ENCODE measurements around the gene EPHB6.

EPHB6 gene

GRCh38 chr7:142859829-142860228 lies 5.0 kb downstream of the EPHB6 start:
- H3K27me3 ChIP-seq, result peaks cover 11% of the 10 kb centered on the region
- DNase-seq, result no peak
- no peaks in the 10 kb centered on the region for H3K36me3 ChIP-seq
- H3K4me1 ChIP-seq, result no peaks in the 10 kb centered on the region
- no peak overlapping the region for H3K4me3 ChIP-seq (ENCODE audit: low read depth, low read length)
- H3K9me3 ChIP-seq, result no peaks in the 10 kb centered on the region
- TF ChIP-seq CTCF (IDR thresholded peaks at IDR 0.05; ENCODE audit: low read depth, low read length), result no peak

- no peak for DNase-seq
- Histone ChIP-seq H3K4me3 (ENCODE audit: low read depth, low read length) (no peak overlapping the region), H3K27me3 (peaks cover 2% of the 10 kb centered on the region; the same call in 1 of the 2 replicates), H3K36me3 (no peaks in the 10 kb centered on the region), H3K9me3 (no peaks in the 10 kb centered on the region), H3K4me1 (no peaks in the 10 kb centered on the region)
- no peak for TF ChIP-seq CTCF (IDR thresholded peaks at IDR 0.05; ENCODE audit: low read depth, low read length)
These were observed 6.1 kb downstream of the EPHB6 start for GRCh38 chr7:142860968-142861367.

- no peaks in the 10 kb centered on the region for H3K36me3 ChIP-seq
- H3K4me3 ChIP-seq (ENCODE audit: low read depth, low read length), result no peak overlapping the region
- H3K27me3 ChIP-seq, result no peaks in the 10 kb centered on the region
- TF ChIP-seq CTCF (IDR thresholded peaks at IDR 0.05; ENCODE audit: low read depth, low read length), result no peak
- no peaks in the 10 kb centered on the region for H3K9me3 ChIP-seq
- no peak for DNase-seq
- H3K4me1 ChIP-seq, result no peaks in the 10 kb centered on the region
These were observed 7.5 kb downstream of the EPHB6 start for GRCh38 chr7:142862351-142862750.

- no peak for DNase-seq
- no peak for TF ChIP-seq CTCF (IDR thresholded peaks at IDR 0.05; ENCODE audit: low read depth, low read length)
- Histone ChIP-seq H3K9me3 (no peaks in the 10 kb centered on the region), H3K4me1 (no peaks in the 10 kb centered on the region), H3K4me3 (ENCODE audit: low read depth, low read length) (no peak overlapping the region), H3K27me3 (no peaks in the 10 kb centered on the region), H3K36me3 (no peaks in the 10 kb centered on the region)
These were observed 8.0 kb downstream of the EPHB6 start for GRCh38 chr7:142862786-142863400.

GRCh38 chr7:142863891-142864685 lies 9.2 kb downstream of the EPHB6 start:
- Histone ChIP-seq H3K27me3 (no peaks in the 10 kb centered on the region), H3K4me3 (ENCODE audit: low read depth, low read length) (no peak overlapping the region), H3K4me1 (no peaks in the 10 kb centered on the region), H3K9me3 (no peaks in the 10 kb centered on the region), H3K36me3 (no peaks in the 10 kb centered on the region)
- DNase-seq, result no peak
- TF ChIP-seq CTCF (IDR thresholded peaks at IDR 0.05; ENCODE audit: low read depth, low read length), result no peak

All from BE2C (cell line).